ENCODE data around the gene GZF1.

GZF1 gene

DNA sequence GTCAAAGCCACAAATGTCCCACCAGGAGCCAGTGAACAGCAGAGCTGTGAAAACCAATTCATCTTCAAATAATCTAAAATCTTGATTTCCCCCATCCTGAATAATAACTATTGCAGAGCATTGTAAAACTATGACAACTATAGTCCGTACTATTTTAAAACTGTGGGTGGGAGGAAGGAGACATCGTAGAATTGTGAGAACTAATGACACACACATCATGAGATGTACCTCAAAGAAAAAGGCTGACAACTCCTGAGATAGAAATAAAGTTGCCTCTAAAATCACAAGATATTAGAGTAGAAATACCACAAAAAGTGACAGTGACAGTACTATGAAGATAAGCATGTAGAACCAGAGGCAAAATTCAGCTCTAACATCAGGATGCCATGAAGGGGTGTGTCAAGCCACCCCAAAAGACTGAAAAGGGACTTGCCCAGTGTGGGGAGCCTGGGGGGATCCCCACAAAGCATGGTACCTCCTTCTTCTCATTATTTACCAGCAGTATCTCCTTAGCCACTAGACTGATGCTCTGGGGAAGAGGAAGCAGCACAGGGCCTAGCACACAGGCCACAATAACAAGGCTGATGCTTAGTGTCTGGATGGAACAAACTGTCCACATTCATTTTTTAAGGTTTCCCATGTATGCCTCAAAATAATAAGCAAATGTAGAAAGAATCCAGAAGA is 45.9 kb downstream of the GZF1 start:
- no peak for DNase-seq (ENCODE audit: low read depth)

GRCh38 chr20:23408957-23409356 is 47.0 kb downstream of the GZF1 start:
- no peak for DNase-seq (ENCODE audit: low read depth)

- no peak for DNase-seq (ENCODE audit: low read depth)
Observed at GRCh38 chr20:23409800-23410199, 47.8 kb downstream of the GZF1 start.

DNA sequence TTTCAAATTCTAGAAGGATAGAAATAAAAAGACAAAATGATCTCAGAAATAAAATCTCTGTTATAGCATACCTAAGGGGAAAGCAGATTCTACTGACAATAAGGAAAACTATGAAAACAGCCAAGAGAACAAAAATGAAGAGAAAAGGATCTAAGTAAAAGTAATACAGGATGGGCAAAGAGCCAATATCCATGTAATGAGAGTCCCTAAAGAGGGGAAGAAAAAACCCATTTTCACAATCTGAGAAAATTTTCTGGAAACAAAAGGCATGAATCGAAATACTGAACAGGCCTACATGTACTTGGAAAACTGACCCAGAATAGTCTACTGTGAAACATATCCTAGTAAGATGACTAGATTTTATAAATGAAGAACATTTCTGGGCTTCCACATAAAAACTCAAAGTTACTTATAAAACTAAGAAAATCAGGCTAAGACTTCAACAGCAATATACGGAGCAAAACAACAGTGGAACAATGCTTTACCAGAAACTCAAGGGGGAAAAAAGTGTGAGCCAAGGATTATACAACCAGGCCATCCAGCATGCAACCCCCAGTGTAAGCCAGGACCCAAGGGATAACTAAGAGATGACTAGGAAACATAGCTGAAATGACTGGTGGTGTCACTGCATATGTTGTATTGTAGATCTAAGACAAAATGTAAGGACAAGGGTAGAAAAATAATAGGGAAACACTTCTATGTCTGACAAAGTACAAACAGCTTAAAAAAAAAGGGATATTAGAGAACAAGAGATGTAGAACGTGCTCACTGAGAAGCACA is 49.1 kb downstream of the GZF1 start:
- DNase-seq (ENCODE audit: low read depth) = no peak

DNA sequence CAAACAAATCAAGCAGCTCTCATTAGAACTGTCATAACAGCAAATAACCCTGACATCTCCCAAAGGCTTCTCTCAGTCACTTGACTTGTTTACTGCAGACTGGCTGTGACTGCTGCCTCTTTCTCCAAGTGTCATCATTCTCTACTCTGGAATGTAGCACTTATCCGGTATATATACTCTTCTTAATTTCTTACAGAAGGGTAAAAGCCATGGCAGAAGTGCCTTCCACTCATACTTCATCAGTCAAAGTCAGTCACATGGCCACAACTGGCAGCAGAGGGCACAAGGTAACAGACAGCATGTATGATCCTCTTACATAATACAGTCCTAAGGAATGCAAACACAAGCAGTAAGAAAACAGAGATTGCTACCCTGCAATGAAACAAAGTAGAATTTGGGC is 50.0 kb downstream of the GZF1 start:
- DNase-seq (ENCODE audit: low read depth) = peak; percentile 16

DNA sequence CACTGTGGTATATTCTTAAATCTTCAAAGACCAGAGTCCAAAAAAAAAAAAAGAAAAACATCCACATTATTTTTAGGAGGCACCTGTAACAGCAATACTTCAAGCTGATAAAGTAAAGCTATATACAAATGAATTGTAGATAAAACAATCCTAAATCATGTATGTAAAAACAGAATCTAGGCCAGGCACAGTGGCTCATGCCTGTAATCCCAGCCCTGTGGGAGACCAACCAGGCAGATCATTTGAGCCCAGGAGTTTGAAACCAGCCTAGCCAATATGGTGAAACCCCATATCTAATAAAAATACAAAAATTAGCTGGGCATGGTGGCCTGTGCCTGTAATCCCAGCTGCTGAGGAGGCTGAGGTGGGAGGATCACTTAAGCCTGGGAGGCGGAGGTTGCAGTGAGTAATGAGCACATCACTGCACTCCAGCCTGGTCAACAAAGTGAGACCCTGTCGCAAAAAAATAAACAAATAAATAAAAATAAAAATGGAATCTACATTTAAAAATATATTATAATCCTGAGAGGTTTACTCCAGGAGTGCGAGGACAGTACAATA is 52.0 kb downstream of the GZF1 start:
- no peak for DNase-seq (ENCODE audit: low read depth)

- DNase-seq (ENCODE audit: low read depth) = no peak
Observed at GRCh38 chr20:23414526-23415188, 52.7 kb downstream of the GZF1 start.

DNA sequence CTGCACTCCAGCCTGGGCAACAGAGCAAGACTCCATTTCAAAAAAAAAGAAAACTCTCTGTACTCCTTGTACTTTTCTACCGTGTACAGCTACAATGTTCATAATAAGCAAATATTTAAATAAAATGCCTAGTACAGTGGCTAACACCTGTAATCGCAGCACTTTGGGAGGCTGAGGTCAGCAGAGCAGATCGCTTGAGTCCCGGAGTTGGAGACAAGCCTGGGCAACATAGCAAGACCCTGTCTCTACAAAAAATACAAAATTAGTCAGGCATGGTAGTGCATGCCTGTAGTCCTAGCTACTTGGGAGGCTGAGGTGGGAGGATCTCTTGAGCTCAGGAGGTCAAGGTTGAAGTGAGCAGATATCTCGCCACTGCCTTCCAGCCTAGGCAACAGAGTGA is 53.6 kb downstream of the GZF1 start:
- no peak for DNase-seq (ENCODE audit: low read depth)

DNA sequence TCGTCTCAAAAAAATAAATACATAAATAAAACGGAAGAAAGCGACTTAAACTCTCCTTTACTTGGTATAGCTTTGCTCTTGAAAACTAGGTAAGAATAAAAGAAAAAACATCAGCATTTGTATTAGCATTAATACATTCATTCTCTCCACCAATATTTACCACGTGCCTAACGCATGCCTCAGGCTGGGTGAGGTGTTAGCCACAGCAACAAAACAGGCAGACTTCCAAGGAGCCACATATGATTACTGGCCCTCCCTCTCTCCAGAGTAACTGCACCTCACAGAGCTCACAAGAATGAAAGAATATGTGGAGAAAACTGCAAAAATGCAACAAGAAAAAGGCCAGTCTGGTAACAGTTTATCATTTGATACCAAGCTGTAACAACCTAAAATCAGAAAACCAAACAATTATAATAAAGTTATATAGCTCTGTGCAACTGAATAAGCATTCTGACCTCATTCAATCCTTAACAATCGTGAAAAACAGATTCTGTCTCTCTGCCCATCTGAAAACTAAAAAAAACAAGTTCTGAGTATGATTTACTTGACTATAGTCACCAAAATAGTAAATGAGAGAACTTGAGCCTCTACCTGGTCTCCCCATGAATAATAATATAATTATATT is 54.1 kb downstream of the GZF1 start:
- no peak for DNase-seq (ENCODE audit: low read depth)

DNA sequence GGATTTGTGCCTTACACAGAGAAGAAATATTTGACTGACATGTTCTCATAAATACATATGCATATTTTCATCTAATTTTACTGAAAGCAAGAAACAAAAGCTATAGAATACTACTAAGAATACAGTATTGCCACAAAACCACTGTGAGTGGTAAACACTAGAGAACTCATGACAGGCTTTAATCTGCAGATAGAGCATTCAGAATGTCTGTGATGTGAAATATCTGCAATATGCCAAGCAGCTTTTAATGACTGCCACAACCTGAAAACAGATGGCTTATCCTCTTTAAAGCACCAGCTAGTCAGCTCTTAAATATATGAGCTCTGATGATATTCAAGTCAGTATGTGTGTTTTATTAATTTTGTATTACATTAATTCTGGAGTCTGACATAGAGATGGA is 55.9 kb downstream of the GZF1 start:
- DNase-seq (ENCODE audit: low read depth) = no peak

DNA sequence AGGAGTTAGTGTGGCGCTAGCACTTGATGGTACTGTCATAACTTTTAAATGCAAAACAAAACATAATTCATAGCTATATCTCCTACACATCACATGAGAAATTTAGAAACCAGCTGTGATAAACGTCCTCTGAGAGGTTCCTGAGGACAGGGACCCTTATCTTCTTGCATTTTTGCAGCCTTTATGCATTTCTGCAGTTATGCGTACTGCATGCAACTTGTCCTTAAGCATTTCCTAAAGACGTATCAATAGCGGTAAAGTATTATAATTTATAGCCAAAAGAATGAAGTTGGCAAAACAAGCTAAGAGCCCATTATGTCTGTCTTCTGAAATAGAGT is 57.6 kb downstream of the GZF1 start:
- no peak for DNase-seq (ENCODE audit: low read depth)

- peak; percentile 47 for DNase-seq (ENCODE audit: low read depth)
Observed at GRCh38 chr20:23419995-23420901, 58.3 kb downstream of the GZF1 start.

GRCh38 chr20:23420943-23421931 is 59.3 kb downstream of the GZF1 start, which contains the start of gene NAPB:
TSS of gene NAPB (minus strand) at chr20:23421488. CDS start at chr20:23421402, 86 bp downstream.
- peak; percentile 89 for DNase-seq (ENCODE audit: low read depth)

All from fibroblast of gingiva (primary cell).